Measurements from ENCODE around the gene TLX1.

The TLX1 gene

GRCh38 chr10:101136007-101136707 lies 5.1 kb downstream of the TLX1 start:
- FAIRE-seq (no peak), DNase-seq (ENCODE audit: insufficient read length) (no peak)
- TF ChIP-seq POLR2A (IDR thresholded peaks at IDR 0.05; ENCODE audit: low read depth, low read length) (no peak), POLR2AphosphoS5 (IDR thresholded peaks at IDR 0.05; ENCODE audit: low read depth, low read length) (no peak), TAF1 (IDR thresholded peaks at IDR 0.05; ENCODE audit: borderline replicate concordance, low read depth, low read length) (no peak)

GRCh38 chr10:101136708-101137121 lies 5.6 kb downstream of the TLX1 start:
- FAIRE-seq = no peak
- no peak for DNase-seq (ENCODE audit: insufficient read length)
- TF ChIP-seq POLR2A (IDR thresholded peaks at IDR 0.05; ENCODE audit: low read depth, low read length) (no peak), POLR2AphosphoS5 (IDR thresholded peaks at IDR 0.05; ENCODE audit: low read depth, low read length) (no peak), TAF1 (IDR thresholded peaks at IDR 0.05; ENCODE audit: borderline replicate concordance, low read depth, low read length) (no peak)

- DNase-seq (ENCODE audit: insufficient read length) (no peak), FAIRE-seq (no peak)
- TF ChIP-seq POLR2A (IDR thresholded peaks at IDR 0.05; ENCODE audit: low read depth, low read length) = no peak
- TF ChIP-seq TAF1 (IDR thresholded peaks at IDR 0.05; ENCODE audit: borderline replicate concordance, low read depth, low read length) = no peak
- no peak for TF ChIP-seq POLR2AphosphoS5 (IDR thresholded peaks at IDR 0.05; ENCODE audit: low read depth, low read length)
Observed at GRCh38 chr10:101137271-101137670, 6.2 kb downstream of the TLX1 start.

- FAIRE-seq = no peak
- TF ChIP-seq TAF1 (IDR thresholded peaks at IDR 0.05; ENCODE audit: borderline replicate concordance, low read depth, low read length) (no peak), POLR2A (IDR thresholded peaks at IDR 0.05; ENCODE audit: low read depth, low read length) (no peak), POLR2AphosphoS5 (IDR thresholded peaks at IDR 0.05; ENCODE audit: low read depth, low read length) (no peak)
- no peak for DNase-seq (ENCODE audit: insufficient read length)
Observed at GRCh38 chr10:101138788-101139420, 7.8 kb downstream of the TLX1 start.

- DNase-seq (ENCODE audit: insufficient read length) (no peak), FAIRE-seq (no peak)
- TF ChIP-seq POLR2AphosphoS5 (IDR thresholded peaks at IDR 0.05; ENCODE audit: low read depth, low read length) = no peak
- TF ChIP-seq TAF1 (IDR thresholded peaks at IDR 0.05; ENCODE audit: borderline replicate concordance, low read depth, low read length) = no peak
- no peak for TF ChIP-seq POLR2A (IDR thresholded peaks at IDR 0.05; ENCODE audit: low read depth, low read length)
Observed at GRCh38 chr10:101139421-101139911, 8.4 kb downstream of the TLX1 start.

- FAIRE-seq (no peak), DNase-seq (ENCODE audit: insufficient read length) (no peak)
- no peak for TF ChIP-seq POLR2A (IDR thresholded peaks at IDR 0.05; ENCODE audit: low read depth, low read length)
- no peak for TF ChIP-seq POLR2AphosphoS5 (IDR thresholded peaks at IDR 0.05; ENCODE audit: low read depth, low read length)
- no peak for TF ChIP-seq TAF1 (IDR thresholded peaks at IDR 0.05; ENCODE audit: borderline replicate concordance, low read depth, low read length)
Observed at GRCh38 chr10:101140084-101140949, 9.2 kb downstream of the TLX1 start.

- no peak for DNase-seq (ENCODE audit: insufficient read length)
- TF ChIP-seq POLR2AphosphoS5 (IDR thresholded peaks at IDR 0.05; ENCODE audit: low read depth, low read length) (no peak), TAF1 (IDR thresholded peaks at IDR 0.05; ENCODE audit: borderline replicate concordance, low read depth, low read length) (no peak), POLR2A (IDR thresholded peaks at IDR 0.05; ENCODE audit: low read depth, low read length) (no peak)
- no peak for FAIRE-seq
Observed at GRCh38 chr10:101140950-101141615, 10.0 kb downstream of the TLX1 start.

GRCh38 chr10:101141616-101142532 lies 10.8 kb downstream of the TLX1 start:
- no peak for TF ChIP-seq POLR2A (IDR thresholded peaks at IDR 0.05; ENCODE audit: low read depth, low read length)
- TF ChIP-seq TAF1 (IDR thresholded peaks at IDR 0.05; ENCODE audit: borderline replicate concordance, low read depth, low read length) = no peak
- no peak for TF ChIP-seq POLR2AphosphoS5 (IDR thresholded peaks at IDR 0.05; ENCODE audit: low read depth, low read length)
- FAIRE-seq (peak; percentile 89), DNase-seq (ENCODE audit: insufficient read length) (peak; percentile 86)

- no peak for FAIRE-seq
- no peak for TF ChIP-seq TAF1 (IDR thresholded peaks at IDR 0.05; ENCODE audit: borderline replicate concordance, low read depth, low read length)
- TF ChIP-seq POLR2A (IDR thresholded peaks at IDR 0.05; ENCODE audit: low read depth, low read length) = no peak
- no peak for TF ChIP-seq POLR2AphosphoS5 (IDR thresholded peaks at IDR 0.05; ENCODE audit: low read depth, low read length)
- no peak for DNase-seq (ENCODE audit: insufficient read length)
Observed at GRCh38 chr10:101142533-101143344, 11.6 kb downstream of the TLX1 start.
